ENCODE results near the gene NDUFAF3. TPM values are rescaled to one million over a fixed set of nuclear protein-coding genes. Genes with fewer than 3 reads are reported as not detected.

The NDUFAF3 gene
- polyA plus RNA-seq, 1 experiment, result 89.5 TPM

DNA sequence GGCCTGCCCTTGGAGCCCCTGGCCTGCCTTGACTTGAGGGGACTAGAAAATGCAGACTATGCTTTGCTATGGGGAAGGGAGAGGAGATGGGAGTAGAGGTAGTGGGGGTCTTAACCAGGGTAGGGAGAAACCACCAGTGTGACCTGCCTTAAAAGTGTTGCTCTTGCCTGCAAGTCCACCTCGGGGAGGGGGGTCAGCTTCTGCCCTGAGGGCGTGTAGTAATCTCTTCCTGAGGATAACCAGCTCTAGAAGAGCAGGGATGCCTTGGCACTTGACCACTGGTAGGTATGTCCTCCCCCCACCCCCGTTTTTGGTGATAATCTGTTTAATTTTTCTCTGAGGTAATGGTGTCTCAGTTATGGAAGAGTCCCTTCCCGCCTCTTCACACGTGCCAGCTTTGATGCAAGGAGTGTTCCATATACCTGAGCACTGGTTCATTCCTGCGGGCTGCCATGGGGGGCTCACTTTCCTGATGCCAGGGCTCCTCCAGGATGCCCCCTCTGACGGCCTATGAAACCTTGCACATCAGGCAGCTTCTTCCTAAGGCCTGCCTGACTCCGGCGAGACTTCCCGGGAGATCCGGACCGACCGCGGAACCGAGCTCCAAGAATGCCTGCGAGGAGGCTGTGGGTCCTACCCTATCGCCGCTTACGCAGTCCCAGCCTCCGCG, 32.7 kb upstream of the NDUFAF3 start:
- CTCF ChIA-PET, result interaction anchor here (0.6 to 5.7 kb wide), 12 partner anchors 10 to 459 kb away, joined by 3 to 60 read pairs (median 5); partner anchors contain the start of genes DALRD3, IMPDH2, NDUFAF3 and QRICH1
- TF ChIP-seq, protein P1, sequence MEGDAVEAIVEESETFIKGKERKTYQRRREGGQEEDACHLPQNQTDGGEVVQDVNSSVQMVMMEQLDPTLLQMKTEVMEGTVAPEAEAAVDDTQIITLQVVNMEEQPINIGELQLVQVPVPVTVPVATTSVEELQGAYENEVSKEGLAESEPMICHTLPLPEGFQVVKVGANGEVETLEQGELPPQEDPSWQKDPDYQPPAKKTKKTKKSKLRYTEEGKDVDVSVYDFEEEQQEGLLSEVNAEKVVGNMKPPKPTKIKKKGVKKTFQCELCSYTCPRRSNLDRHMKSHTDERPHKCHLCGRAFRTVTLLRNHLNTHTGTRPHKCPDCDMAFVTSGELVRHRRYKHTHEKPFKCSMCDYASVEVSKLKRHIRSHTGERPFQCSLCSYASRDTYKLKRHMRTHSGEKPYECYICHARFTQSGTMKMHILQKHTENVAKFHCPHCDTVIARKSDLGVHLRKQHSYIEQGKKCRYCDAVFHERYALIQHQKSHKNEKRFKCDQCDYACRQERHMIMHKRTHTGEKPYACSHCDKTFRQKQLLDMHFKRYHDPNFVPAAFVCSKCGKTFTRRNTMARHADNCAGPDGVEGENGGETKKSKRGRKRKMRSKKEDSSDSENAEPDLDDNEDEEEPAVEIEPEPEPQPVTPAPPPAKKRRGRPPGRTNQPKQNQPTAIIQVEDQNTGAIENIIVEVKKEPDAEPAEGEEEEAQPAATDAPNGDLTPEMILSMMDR (IDR thresholded peaks at IDR 0.05; ENCODE audit: insufficient read depth, low read depth, low read length), result no peak
- H3K4me3 ChIP-seq (ENCODE audit: low read depth, low read length), result peak overlapping the region; percentile 88
- no peaks in the 10 kb centered on the region for H3K27me3 ChIP-seq (ENCODE audit: control insufficient read depth, insufficient read depth, low read length)
- DNase-seq (ENCODE audit: low read depth), result no peak
- POLR2A ChIA-PET, result interaction anchor here (0.6 to 1.3 kb wide), 4 partner anchors 18 to 60 kb away, joined by 3 to 9 read pairs (median 4); partner anchors contain the start of genes DALRD3 and WDR6
- H3K36me3 ChIP-seq (ENCODE audit: control insufficient read depth, insufficient read depth, low read length), result peaks cover 11% of the 10 kb centered on the region

DNA sequence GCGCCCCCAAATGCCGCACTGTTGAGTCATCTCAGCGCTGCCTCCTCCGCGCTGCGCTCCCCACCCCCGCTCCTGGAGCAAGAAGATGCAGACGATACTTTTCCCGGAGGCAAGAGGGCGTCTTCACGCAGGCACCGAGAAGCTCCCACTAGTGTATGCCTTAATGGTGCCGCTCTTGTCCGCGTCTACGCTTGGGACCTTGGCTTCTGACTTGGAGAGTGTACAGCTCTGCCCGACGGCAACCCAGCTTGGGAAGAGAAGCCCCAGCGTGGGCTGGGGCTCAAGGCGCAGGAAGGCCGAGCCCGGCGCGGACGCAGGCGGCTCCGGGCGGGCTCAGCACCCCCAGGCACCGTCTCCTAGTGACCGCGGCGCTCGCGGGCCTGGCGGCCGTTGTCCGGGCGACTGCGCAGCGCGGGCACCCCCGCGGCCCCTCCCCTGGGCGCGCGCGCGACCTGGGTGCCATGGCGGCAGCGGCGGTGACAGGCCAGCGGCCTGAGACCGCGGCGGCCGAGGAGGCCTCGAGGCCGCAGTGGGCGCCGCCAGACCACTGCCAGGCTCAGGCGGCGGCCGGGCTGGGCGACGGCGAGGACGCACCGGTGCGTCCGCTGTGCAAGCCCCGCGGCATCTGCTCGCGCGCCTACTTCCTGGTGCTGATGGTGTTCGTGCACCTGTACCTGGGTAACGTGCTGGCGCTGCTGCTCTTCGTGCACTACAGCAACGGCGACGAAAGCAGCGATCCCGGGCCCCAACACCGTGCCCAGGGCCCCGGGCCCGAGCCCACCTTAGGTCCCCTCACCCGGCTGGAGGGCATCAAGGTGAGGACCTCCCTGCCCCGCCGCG, 31.9 kb upstream of the NDUFAF3 start, which contains the start of gene P4HTM:
P4HTM (plus strand) TSS at position 446 of the 840 bp plus-strand sequence; CDS start at position 462, 16 bp downstream.
- CTCF ChIA-PET, result interaction anchor here (0.6 to 5.7 kb wide), 9 partner anchors 16 to 458 kb away, joined by 3 to 60 read pairs (median 6); partner anchors contain the start of genes DALRD3, IMPDH2, NDUFAF3 and QRICH1
- TF ChIP-seq, protein P1 (IDR thresholded peaks at IDR 0.05; ENCODE audit: insufficient read depth, low read depth, low read length), result peak; percentile 62

DNA sequence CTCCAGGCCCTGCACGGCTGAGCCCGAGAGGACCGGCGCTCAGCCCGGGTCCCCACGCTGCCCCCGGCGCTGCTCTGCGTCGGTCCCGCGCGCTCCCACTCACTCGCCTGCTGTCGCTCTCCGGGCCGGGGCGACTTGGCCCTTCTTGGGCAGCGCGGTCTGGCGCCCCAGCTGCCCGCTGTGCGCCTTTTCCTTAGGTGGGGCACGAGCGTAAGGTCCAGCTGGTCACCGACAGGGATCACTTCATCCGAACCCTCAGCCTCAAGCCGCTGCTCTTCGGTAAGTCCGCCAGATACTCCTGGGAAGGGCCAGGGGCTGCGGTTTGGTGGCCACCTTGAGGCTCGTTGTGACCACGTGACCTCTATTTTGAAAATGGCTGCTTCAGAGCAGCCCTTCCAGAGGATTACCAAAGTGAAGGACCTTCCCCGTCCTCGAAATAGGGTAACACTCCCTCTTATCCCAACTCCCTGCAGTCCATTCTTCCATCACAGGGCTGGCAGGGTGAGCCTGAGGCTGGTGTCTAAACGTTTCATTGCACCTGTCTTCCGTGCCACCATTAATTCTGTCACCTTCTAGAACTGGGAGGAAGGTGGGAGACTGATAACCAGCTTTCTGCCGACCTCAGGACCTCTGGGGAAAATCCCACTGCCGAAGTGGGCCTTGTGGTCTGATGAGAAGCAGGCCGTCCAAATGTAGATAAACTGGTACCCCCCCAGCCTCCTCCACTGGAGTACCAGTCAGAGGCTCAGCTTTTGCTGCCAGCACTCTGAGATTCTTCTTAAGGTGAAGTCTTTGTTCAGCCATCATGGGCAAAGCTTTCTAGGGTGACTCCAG, 31.1 kb upstream of the NDUFAF3 start:
- ChIA-PET CTCF (interaction anchor here (0.9 to 5.7 kb wide), 5 partner anchors 9 to 40 kb away, joined by 3 to 60 read pairs (median 4); partner anchors contain the start of genes DALRD3, NDUFAF3 and WDR6), POLR2A (no interaction called here)
- Histone ChIP-seq H3K36me3 (ENCODE audit: control insufficient read depth, insufficient read depth, low read length) (peaks cover 6% of the 10 kb centered on the region), H3K4me3 (ENCODE audit: low read depth, low read length) (peak overlapping the region; percentile 88), H3K27me3 (ENCODE audit: control insufficient read depth, insufficient read depth, low read length) (no peaks in the 10 kb centered on the region)
- TF ChIP-seq, protein P1 (IDR thresholded peaks at IDR 0.05; ENCODE audit: insufficient read depth, low read depth, low read length), result no peak
- DNase-seq (ENCODE audit: low read depth), result no peak

More for the DNA sequence above, 31.9 kb upstream of the NDUFAF3 start, which contains the start of gene P4HTM:
- POLR2A ChIA-PET, result interaction anchor here (1.0 to 1.3 kb wide), 3 partner anchors 17 to 40 kb away, joined by 3 to 9 read pairs (median 6); partner anchors contain the start of genes DALRD3 and WDR6
- Histone ChIP-seq H3K4me3 (ENCODE audit: low read depth, low read length) (peak within 1 kb of the TSS; percentile 88), H3K27me3 (ENCODE audit: control insufficient read depth, insufficient read depth, low read length) (no peaks in the 10 kb centered on the region), H3K36me3 (ENCODE audit: control insufficient read depth, insufficient read depth, low read length) (peaks cover 6% of the 10 kb centered on the region)
- DNase-seq (ENCODE audit: low read depth), result peak; percentile 75

GRCh38 chr3:48991851-48992545, 29.9 kb upstream of the NDUFAF3 start:
- no peak for DNase-seq (ENCODE audit: low read depth)
- ChIA-PET CTCF (interaction anchor here (0.9 to 5.7 kb wide), 7 partner anchors 7 to 41 kb away, joined by 3 to 60 read pairs (median 4); partner anchors contain the start of genes DALRD3, NDUFAF3 and WDR6), POLR2A (interaction anchor here (0.6 kb wide), 1 partner anchor 15 kb away, joined by 9 read pairs; the partner anchor contains the start of gene WDR6)
- Histone ChIP-seq H3K27me3 (ENCODE audit: control insufficient read depth, insufficient read depth, low read length) (no peaks in the 10 kb centered on the region), H3K36me3 (ENCODE audit: control insufficient read depth, insufficient read depth, low read length) (peaks cover 5% of the 10 kb centered on the region), H3K4me3 (ENCODE audit: low read depth, low read length) (peak overlapping the region; percentile 88; the same call in 1 of the 2 replicates)
- TF ChIP-seq, protein P1 (IDR thresholded peaks at IDR 0.05; ENCODE audit: insufficient read depth, low read depth, low read length), result no peak

Measured in BJ (cell line).